Trophoblast cell (in vitro differentiated cells and primary cell): ENCODE results near the gene CEMIP.

ENCODE experiments used
- DNase-seq, 2 donors: peaks; one replicate each; pipeline ENCODE4 v3.0.0-alpha.2; 2016
- H2AFZ ChIP-seq: 2 replicates; pipeline ENCODE4 v1.6.1; 2013; ENCODE audit warnings: low read length, moderate library complexity, mild to moderate bottlenecking; ENCODE audit not compliant: insufficient read depth, poor library complexity
- H2AK5ac ChIP-seq: 2 replicates; pipeline ENCODE4 v1.6.1; 2013; ENCODE audit warnings: mild to moderate bottlenecking, low read length
- H2BK120ac ChIP-seq: 2 replicates; pipeline ENCODE4 v1.6.1; 2013; ENCODE audit warnings: low read length, mild to moderate bottlenecking, moderate library complexity; ENCODE audit not compliant: insufficient read depth, poor library complexity
- H2BK12ac ChIP-seq: 2 replicates; pipeline ENCODE4 v1.6.1; 2013; ENCODE audit warnings: mild to moderate bottlenecking, low read length, moderate library complexity
- H2BK5ac ChIP-seq: 2 replicates; pipeline ENCODE4 v1.6.1; 2013; ENCODE audit warnings: low read length, low read depth, moderate library complexity, mild to moderate bottlenecking; ENCODE audit not compliant: poor library complexity
- H3K14ac ChIP-seq: 2 replicates; pipeline ENCODE4 v1.6.1; 2013; ENCODE audit warnings: mild to moderate bottlenecking, low read length
- H3K18ac ChIP-seq: 2 replicates; pipeline ENCODE4 v1.6.1; 2013; ENCODE audit warnings: mild to moderate bottlenecking, low read length
- H3K23ac ChIP-seq: 2 replicates; pipeline ENCODE4 v1.6.1; 2013; ENCODE audit warnings: low read length
- H3K27ac ChIP-seq: 2 replicates; pipeline ENCODE4 v1.5.1; 2013; ENCODE audit warnings: low read depth, mild to moderate bottlenecking, inconsistent platforms, low read length, moderate library complexity
- H3K27me3 ChIP-seq: 2 replicates; pipeline ENCODE4 v1.6.1; 2013; ENCODE audit warnings: inconsistent platforms, mild to moderate bottlenecking, low read length, moderate library complexity; ENCODE audit not compliant: insufficient read depth
- H3K36me3 ChIP-seq, 2 experiments: 1 replicate in 1 of 2; 2 replicates in 1 of 2; pipeline ENCODE4 v1.6.1; 2013; ENCODE audit warnings: low read length in 2 of 2, mild to moderate bottlenecking in 2 of 2, moderate library complexity in 1 of 2; ENCODE audit not compliant: insufficient read depth in 2 of 2, control insufficient read depth in 1 of 2
- H3K4ac ChIP-seq: 2 replicates; pipeline ENCODE4 v1.6.1; 2013; ENCODE audit warnings: low read depth, mild to moderate bottlenecking, low read length, moderate library complexity
- H3K4me1 ChIP-seq, 2 experiments: 1 replicate in 1 of 2; 2 replicates in 1 of 2; pipeline ENCODE4 v1.6.1; 2013; ENCODE audit warnings: low read length in 2 of 2, mild to moderate bottlenecking in 2 of 2, moderate library complexity in 1 of 2; ENCODE audit not compliant: insufficient read depth in 2 of 2, control insufficient read depth in 1 of 2
- H3K4me2 ChIP-seq: 2 replicates; pipeline ENCODE4 v1.6.1; 2013; ENCODE audit warnings: inconsistent platforms, mild to moderate bottlenecking, low read length, moderate library complexity
- H3K4me3 ChIP-seq: 2 replicates; pipeline ENCODE4 v1.5.1; 2013; ENCODE audit warnings: mild to moderate bottlenecking, low read depth, low read length, inconsistent platforms
- H3K79me1 ChIP-seq: one replicate; pipeline ENCODE4 v1.6.1; 2013; ENCODE audit warnings: low read length
- H3K79me2 ChIP-seq: 2 replicates; pipeline ENCODE4 v1.6.1; 2013; ENCODE audit warnings: low read length, mild to moderate bottlenecking; ENCODE audit not compliant: control insufficient read depth, insufficient read depth, poor library complexity
- H3K9ac ChIP-seq: 2 replicates; pipeline ENCODE4 v1.6.1; 2013; ENCODE audit warnings: mild to moderate bottlenecking, low read length
- H3K9me3 ChIP-seq: 2 replicates; pipeline ENCODE4 v1.6.1; 2013; ENCODE audit warnings: low read depth, mild to moderate bottlenecking, control low read depth, inconsistent platforms, low read length; ENCODE audit not compliant: insufficient read depth
- H4K12ac ChIP-seq: 2 replicates; pipeline ENCODE4 v1.6.1; 2013; ENCODE audit warnings: low read depth, mild to moderate bottlenecking, low read length, moderate library complexity
- H4K8ac ChIP-seq: 2 replicates; pipeline ENCODE4 v1.6.1; 2013; ENCODE audit warnings: low read depth, mild to moderate bottlenecking, low read length, moderate library complexity
- H4K91ac ChIP-seq: one replicate; pipeline ENCODE4 v1.6.1; 2013; ENCODE audit warnings: low read depth, mild to moderate bottlenecking, low read length, moderate library complexity
- WGBS: extraction: QIAGEN DNeasy Blood & Tissue Kit; methylation state at CpG from one replicate; pipeline ENCODE4 v1.1.7; 2013; ENCODE audit warnings: missing lambda C conversion rate; ENCODE audit not compliant: insufficient read length, insufficient coverage; ENCODE audit errors: extremely low coverage; 5-methylcytosine and 5-hydroxymethylcytosine counted together

The CEMIP gene

GRCh38 chr15:80834402-80834801, 55.2 kb downstream of the CEMIP start:
- Histone ChIP-seq H2BK12ac (no peak overlapping the region), H3K27me3 (no peaks in the 10 kb centered on the region), H3K79me2 (no peaks in the 10 kb centered on the region), H2AK5ac (no peak overlapping the region), H3K4me1 (peaks cover 28 to 49% of the 10 kb centered on the region in 2 experiments), H3K4me3 (no peak overlapping the region), H3K18ac (no peak overlapping the region), H2BK5ac (no peak overlapping the region), H3K79me1 (peaks cover 9% of the 10 kb centered on the region), H3K36me3 (no peaks in the 10 kb centered on the region), H3K4me2 (no peak overlapping the region), H2AFZ (no peak overlapping the region), H3K23ac (no peak overlapping the region), H4K91ac (no peak overlapping the region), H4K8ac (no peak overlapping the region), H2BK120ac (no peak overlapping the region), H3K9ac (no peak overlapping the region), H3K4ac (no peak overlapping the region), H3K14ac (no peak overlapping the region), H3K9me3 (no peaks in the 10 kb centered on the region), H4K12ac (no peak overlapping the region), H3K27ac (no peak overlapping the region)
- DNase-seq = no peak
- WGBS = no CpG with 5 or more reads among the region's 2 CpGs

- H3K79me1 ChIP-seq = peaks cover 9% of the 10 kb centered on the region
Measured at GRCh38 chr15:80834906-80835305, 55.7 kb downstream of the CEMIP start.

GRCh38 chr15:80835336-80835735, 56.2 kb downstream of the CEMIP start:
- Histone ChIP-seq H3K18ac (no peak overlapping the region), H3K4ac (no peak overlapping the region), H2BK12ac (peak overlapping the region; percentile 37), H3K79me2 (no peaks in the 10 kb centered on the region), H3K4me1 (peaks cover 29 to 56% of the 10 kb centered on the region in 2 experiments), H3K27ac (peak overlapping the region; percentile 6), H3K9me3 (no peaks in the 10 kb centered on the region), H3K4me3 (no peak overlapping the region), H2AFZ (no peak overlapping the region), H3K36me3 (no peaks in the 10 kb centered on the region), H3K23ac (no peak overlapping the region), H3K14ac (no peak overlapping the region), H4K8ac (no peak overlapping the region), H2BK120ac (no peak overlapping the region), H3K27me3 (no peaks in the 10 kb centered on the region), H3K79me1 (peaks cover 9% of the 10 kb centered on the region), H3K4me2 (no peak overlapping the region), H4K91ac (peak overlapping the region; percentile 10), H4K12ac (no peak overlapping the region), H2BK5ac (peak overlapping the region; percentile 3), H2AK5ac (no peak overlapping the region), H3K9ac (no peak overlapping the region)
- WGBS = no CpG with 5 or more reads among the region's 4 CpGs
- peak; percentile 44 for DNase-seq

More at GRCh38 chr15:80834906-80835305, 55.7 kb downstream of the CEMIP start:
- peak in 1 of 2 donors; percentile 51 for DNase-seq
- Histone ChIP-seq H3K4ac (no peak overlapping the region), H3K4me2 (no peak overlapping the region), H3K27me3 (no peaks in the 10 kb centered on the region), H3K23ac (no peak overlapping the region), H2BK5ac (peak overlapping the region; percentile 3), H3K79me2 (no peaks in the 10 kb centered on the region), H3K36me3 (no peaks in the 10 kb centered on the region), H3K14ac (no peak overlapping the region), H2BK120ac (no peak overlapping the region), H3K4me3 (no peak overlapping the region), H4K8ac (no peak overlapping the region), H4K12ac (no peak overlapping the region), H3K27ac (no peak overlapping the region), H2AK5ac (no peak overlapping the region), H3K9me3 (no peaks in the 10 kb centered on the region), H4K91ac (peak overlapping the region; percentile 10), H2AFZ (no peak overlapping the region), H3K4me1 (peaks cover 31 to 53% of the 10 kb centered on the region in 2 experiments), H2BK12ac (no peak overlapping the region), H3K18ac (no peak overlapping the region), H3K9ac (no peak overlapping the region)
- WGBS = no CpG with 5 or more reads among the region's 1 CpG

- peak overlapping the region; percentile 32 for H3K4me2 ChIP-seq
Measured at GRCh38 chr15:80836223-80836622, 57.1 kb downstream of the CEMIP start.

More at GRCh38 chr15:80836223-80836622, 57.1 kb downstream of the CEMIP start:
- Histone ChIP-seq H2BK120ac (no peak overlapping the region), H3K27me3 (no peaks in the 10 kb centered on the region), H4K8ac (no peak overlapping the region), H4K12ac (no peak overlapping the region), H3K27ac (peak overlapping the region; percentile 81), H4K91ac (peak overlapping the region; percentile 23), H3K36me3 (peaks cover 0 to 2% of the 10 kb centered on the region in 2 experiments), H2BK12ac (no peak overlapping the region), H3K14ac (no peak overlapping the region), H2AK5ac (no peak overlapping the region), H3K4me1 (peaks cover 28 to 52% of the 10 kb centered on the region in 2 experiments), H3K4ac (no peak overlapping the region), H3K18ac (no peak overlapping the region), H3K79me2 (no peaks in the 10 kb centered on the region), H3K9ac (no peak overlapping the region), H3K23ac (no peak overlapping the region), H2BK5ac (peak overlapping the region; percentile 79), H3K9me3 (no peaks in the 10 kb centered on the region), H3K79me1 (peaks cover 9% of the 10 kb centered on the region), H2AFZ (no peak overlapping the region), H3K4me3 (no peak overlapping the region)
- WGBS = no CpG with 5 or more reads among the region's 9 CpGs
- peak in 1 of 2 donors; percentile 48 for DNase-seq
